ENCODE measurements around the gene YY1AP1.
"Not testable (repeated sequence)": the region's sequence is repeated elsewhere in the genome, so short reads cannot be mapped to it uniquely, and the experiment has no call there.

The YY1AP1 gene

DNA sequence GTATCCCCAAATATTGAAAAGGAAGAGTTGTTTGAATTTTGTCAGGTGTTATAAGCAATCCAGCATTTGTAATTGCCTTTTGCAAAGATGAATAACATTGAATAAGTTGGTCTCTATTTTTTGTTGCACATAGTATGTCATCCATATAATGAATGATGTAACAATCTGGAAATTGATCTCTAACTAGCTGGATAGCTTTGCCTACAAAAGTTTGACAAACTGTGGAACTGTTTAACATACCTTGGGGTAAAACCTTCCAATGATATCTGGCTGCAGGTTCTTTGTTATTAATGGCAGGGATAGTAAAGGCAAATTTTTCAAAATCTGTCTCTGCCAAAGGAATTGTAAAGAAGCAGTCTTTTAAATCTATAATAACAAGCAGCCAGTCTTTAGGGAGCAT lies 8.0 kb upstream of the YY1AP1 start:
- DNase-seq (ENCODE audit: low read depth in 2 of 3, low spot score in 1 of 3), result no peak

DNA sequence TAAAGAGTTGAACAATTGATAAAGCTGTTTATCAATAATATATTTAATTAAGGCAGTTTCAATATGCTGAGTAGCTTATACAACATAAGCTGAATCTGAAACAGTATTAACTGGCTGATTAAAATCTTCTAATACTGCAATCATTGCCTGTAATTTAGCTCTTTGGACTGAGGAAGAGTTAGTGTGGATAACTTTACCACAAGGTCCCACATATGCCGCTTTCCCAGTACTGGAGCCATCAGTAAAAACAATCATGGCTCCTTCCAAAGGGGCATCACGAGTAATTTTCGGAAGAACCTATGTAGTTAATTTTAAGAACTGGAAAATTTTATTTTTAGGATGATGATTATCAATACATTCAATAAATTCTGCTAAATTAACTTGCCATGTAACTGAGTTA lies 7.0 kb upstream of the YY1AP1 start:
- no peak for DNase-seq (ENCODE audit: low read depth in 2 of 3, low spot score in 1 of 3)

DNA sequence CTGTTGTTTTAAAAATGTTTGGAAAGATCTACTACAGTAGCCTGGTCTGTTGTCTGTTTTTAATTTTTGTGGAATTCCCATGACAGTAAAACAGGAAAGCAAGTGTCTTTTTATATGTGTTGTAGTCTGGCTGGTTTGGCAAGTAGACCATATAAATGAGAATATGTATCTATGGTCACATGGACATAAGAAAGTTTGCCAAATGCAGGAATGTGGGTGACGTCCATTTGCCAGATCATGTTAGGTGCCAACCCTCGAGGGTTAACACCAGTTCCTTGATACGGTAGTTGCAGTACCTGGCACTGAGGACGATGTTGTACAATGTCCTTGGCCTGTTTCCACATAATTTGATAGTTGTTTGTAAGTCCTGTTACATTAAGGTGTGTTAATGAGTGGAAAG lies 6.5 kb upstream of the YY1AP1 start:
- DNase-seq (ENCODE audit: low read depth in 2 of 3, low spot score in 1 of 3), result no peak

DNA sequence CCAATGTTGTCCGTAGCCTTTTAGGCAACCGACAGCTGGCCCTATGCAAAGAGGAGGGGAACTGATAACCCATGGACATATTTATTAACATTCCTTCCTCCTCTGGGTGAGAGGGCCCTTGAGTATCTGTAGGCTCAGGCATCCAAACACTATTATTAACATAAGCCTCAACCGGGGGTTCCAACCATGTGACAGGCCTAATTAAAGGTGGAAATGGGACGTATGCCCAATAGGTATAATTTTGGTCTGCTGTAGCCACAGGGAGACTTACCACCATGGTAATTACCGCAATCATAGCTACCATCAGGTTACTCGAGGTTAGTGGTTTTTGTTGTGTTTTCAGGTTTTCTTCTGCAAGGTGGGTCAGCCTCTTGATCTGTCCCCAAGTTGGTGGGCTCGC lies 5.6 kb upstream of the YY1AP1 start:
- no peak for DNase-seq (ENCODE audit: low read depth in 2 of 3, low spot score in 1 of 3)

DNA sequence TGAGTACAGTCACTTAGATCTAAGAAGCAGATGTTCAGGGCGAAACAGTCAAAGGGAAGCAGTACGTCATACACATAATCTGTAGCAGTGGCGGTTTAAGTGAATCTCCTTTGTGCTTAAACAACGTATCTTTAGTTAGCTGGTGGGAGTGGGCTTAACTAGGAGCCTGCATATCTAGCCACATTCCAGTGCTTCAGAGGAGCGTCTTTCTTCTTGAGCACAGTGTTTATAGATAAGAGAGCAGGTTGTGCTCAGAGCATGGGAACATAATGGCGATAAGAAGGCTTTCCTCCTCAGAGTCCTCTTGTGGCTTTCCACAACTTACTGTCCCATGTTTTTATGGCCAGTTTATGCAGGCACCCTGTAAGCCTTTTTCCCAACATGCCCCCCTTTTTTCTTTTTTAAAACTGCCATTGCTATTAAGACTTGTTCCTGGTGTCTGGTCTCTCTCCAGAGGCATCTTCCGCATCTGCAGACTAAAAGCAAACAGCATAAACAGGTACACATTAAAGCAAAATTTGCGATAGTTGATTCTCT lies 3.5 kb upstream of the YY1AP1 start:
- DNase-seq (ENCODE audit: low read depth in 2 of 3, low spot score in 1 of 3), result no peak

DNA sequence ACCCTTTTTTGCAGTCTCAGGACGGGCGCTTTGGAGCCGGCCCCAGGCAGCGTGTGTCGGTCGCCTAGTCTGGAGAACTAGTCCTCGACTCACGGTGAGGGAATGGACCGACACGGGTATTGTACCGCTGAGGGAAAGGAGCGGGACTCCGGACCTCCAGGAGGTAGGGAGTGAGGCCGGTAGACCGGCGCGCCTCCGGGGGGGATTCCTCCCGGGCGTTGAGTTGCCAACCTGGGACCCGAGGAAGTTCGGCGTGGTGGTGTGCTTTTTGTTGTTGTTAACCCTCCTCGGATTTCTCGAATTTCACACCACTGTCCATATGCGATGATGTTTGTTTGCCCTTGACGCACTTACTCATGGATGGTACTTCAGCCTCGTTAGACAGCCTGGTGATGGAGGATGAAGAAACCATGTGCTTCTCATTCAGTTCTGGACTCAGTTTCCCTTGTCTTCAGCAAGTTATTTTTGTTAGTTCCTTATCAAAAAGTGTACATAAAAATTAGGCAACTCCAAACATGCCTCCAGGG lies 570 bp upstream of the YY1AP1 start, which contains the start of gene DAP3:
Gene DAP3, plus strand, starts transcription at position 11 of the 527 bp plus-strand sequence. CDS start 20,689 bp downstream, outside the sequence.
- DNase-seq (ENCODE audit: low read depth in 2 of 3, low spot score in 1 of 3), result not testable (repeated sequence)

DNA sequence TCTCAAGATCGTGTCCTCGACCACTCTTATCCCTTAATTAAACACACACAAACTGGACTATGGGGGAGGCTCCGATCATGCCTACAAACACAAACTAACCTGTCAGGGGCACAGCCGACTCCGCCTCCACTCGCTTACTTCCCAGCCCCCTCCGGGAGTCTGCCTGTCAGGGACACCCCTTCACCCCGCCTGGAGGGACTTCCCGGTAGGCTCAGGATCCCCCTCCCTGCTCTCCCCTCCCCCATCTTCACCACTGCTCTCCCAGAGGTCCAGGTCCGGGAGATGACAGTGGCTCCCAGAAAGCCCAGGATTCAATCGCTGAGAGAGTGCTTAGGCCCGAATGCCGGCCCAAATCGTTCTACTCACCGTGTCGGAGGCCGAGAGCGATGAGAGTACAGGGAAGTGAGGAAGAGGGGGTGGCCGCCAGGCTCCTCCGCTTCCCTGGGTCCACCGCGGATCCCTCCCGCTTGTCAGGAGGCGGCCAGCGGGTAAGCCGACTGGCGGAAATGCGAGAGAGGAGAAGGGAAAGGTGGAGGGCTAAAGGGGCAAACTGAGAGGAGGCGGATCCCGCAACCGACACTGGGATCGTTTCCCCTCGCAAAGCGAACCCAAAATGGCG lies 760 bp downstream of the YY1AP1 start:
- DNase-seq (ENCODE audit: low read depth in 2 of 3, low spot score in 1 of 3), result not testable (repeated sequence)

DNA sequence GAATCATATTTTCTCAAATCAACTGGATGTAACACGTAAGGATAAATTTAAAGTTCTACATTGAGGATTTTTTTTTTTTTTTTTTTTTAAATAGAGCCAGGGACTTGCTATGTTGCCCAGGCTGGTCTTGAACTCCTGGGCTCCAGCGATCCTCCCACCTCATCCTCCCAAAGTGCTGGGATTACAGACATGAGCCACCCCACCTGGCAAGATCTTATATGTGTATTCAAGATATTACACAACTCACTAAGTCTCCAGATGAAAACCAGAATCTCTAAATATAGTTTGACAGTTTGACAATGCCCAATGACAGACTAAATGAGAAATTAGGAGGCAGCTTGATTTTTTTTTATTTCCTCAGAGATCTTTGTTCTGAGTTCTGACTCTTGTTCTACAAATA lies 6.8 kb downstream of the YY1AP1 start:
- DNase-seq (ENCODE audit: low read depth in 2 of 3, low spot score in 1 of 3), result no peak

DNA sequence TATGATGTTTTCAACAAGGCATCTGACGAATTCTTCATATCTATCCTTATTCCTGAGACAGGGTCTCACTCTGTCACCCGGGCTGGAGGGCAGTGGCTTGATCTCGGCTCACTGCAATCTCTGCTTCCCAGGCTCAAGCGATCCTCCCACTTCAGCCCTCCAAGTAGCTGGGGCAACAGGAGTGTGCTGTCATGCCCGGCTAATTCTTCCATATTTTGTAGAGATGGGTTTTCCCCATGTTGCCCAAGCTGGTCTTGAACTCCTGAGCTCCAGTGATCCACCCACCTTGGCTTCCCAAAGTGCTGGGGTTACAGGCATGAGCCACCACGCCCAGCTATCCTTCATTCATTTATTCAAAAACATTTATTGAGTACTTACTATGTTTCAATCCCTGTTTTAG lies 8.0 kb downstream of the YY1AP1 start:
- no peak for DNase-seq (ENCODE audit: low read depth in 2 of 3, low spot score in 1 of 3)

DNA sequence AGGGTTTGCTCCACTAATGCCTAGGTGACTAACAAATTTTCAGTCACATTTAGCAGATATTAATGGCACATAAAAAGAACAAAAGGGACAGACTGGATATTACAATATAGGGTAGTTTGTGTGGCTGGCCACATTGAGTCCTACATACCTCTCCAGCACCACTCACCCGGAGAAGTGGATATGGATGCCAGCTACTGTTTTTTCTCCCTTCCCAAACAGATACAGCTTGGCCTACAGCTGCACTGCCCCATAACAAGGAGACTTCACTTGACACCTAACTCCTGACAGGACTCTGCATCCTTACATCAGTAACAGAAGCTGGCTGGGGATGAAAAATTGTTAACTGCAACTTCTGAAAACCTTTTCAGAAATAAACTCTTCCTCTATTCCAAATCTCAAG lies 9.6 kb downstream of the YY1AP1 start:
- not testable (repeated sequence) for DNase-seq (ENCODE audit: low read depth in 2 of 3, low spot score in 1 of 3)

DNA sequence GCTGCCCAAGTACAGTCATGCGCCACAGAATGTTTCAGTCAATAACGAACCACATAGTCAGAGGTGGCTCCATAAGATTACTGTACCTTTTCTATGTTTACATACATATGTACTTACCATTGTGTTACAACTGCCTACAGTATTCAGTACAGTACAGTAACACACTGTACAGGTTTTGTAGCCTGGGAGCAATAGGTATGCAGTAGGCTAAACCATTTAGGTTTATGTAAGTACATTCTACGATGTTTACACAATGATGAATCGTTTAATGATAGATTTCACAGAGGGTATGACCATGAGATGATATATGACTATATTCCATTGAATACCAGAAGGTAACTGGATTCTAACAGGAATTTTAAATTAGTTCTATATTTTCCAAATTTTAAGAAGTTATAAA lies 10.5 kb downstream of the YY1AP1 start:
- DNase-seq (ENCODE audit: low read depth in 2 of 3, low spot score in 1 of 3), result no peak

DNA sequence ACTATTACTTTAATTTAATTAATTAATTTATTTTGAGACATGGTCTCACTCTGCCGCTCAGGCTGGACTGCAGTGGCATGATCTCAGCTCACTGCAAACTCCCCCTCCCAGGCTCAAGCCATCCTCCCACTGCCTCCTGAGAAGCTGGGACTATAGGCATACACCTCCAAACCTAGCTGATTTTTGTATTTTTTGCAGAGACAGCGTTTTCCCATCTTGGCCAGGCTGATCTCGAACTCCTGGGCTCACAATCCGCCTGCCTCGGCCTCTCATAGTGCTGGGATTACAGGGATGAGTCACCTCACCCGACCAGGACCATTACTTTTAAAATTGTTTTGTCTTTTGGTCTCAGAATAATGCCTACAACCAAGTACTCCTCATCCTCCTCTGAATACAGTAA lies 15.6 kb downstream of the YY1AP1 start:
- no peak for DNase-seq (ENCODE audit: low read depth in 2 of 3, low spot score in 1 of 3)

DNA sequence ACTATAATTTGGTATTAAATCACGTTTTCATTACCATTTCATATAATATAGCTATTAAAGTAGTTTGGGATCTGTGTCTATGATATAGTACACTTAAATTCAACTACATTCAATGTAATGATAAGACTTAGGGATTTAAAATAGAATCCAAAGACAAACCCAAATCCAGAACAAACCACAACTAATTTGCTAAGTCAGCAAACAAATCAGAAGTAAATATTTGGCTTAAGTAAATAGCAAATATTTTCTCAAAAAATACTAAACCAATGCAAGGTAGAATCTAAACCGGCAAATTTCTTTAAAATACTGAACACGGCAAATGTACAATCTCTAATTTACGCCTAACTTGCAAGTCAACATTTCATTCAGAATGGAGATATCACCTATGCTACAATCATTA lies 16.8 kb downstream of the YY1AP1 start:
- DNase-seq (ENCODE audit: low read depth in 2 of 3, low spot score in 1 of 3), result no peak

DNA sequence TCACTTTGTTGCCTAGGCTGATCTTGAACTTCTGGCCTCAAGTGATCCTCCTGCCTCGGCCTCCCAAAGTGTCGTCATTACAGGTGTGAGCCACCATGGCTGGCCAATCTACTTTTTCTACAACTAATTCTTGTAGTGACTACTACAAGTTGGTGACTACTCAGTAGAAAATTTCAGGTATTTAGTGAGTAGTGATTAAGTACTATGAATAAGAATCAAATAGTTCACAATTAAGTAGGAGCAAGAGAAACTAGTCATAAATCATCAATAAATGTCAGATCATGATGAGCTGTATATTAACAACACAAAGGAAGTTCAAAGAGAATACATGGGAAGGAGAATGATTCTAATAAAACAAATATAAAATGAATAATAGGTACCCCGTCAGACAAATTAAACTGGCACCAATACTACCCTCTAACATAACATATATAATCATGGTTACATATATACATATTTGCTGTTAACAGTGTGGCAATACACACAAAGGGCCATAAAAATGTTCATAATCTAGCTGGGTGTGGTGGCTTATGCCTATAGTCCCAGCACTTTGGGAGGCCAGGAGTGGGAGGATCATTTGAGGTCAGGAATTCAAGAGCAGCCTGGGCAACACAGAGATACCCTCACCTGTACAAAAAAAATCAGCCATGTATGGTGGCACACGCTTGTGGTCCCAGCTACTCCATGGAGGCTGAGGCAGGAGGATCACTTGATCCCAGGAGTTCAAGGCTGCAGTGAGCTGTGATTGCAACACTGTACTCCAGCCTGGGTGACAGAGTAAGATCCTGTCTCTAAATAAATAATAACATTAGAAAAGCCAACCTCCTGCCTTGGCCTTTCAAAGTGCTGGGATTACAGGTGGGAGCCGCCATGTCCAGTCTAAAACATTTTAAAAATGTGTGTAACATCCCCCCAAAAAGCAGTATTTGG lies 19.1 kb downstream of the YY1AP1 start:
- DNase-seq (ENCODE audit: low read depth in 2 of 3, low spot score in 1 of 3), result no peak

DNA sequence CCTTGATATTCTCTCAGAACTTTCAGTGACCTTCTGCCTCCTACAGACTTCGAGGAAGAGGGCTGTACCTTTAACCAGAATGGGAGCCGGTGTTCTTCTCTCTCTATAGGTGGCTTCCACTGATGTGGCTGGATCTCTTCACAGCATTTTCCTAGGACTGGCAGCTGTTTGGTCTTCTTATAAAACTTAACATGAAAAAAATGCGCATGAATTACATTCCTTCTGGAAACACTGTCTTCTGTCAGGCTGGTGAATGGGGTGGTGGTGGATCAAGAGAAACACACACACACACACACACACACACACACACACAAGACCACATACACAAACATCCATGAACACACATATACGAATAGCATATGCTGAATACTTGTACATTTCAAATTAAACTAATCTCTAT lies 27.3 kb downstream of the YY1AP1 start:
- DNase-seq (ENCODE audit: low read depth in 2 of 3, low spot score in 1 of 3), result not testable (repeated sequence)

DNA sequence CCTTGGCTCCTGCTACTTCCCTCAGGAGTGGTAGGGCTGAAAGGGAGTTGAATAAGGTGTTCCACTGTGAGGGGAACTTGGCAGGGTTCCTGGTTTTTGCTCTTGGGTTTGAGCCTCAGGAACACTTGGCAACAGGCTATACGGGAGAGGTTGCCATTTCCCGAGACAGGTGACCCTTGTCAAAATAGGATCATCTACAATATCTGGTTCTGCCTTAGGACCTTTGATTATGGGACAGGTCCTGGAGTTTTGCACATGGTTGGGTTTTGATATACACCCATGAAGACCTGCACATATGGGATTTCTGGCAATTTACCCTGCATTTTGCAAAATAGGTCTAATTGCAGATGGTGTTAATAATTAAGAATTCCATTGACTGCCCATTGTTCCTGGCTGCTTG lies 31.1 kb downstream of the YY1AP1 start:
- DNase-seq (ENCODE audit: low read depth in 2 of 3, low spot score in 1 of 3), result no peak

DNA sequence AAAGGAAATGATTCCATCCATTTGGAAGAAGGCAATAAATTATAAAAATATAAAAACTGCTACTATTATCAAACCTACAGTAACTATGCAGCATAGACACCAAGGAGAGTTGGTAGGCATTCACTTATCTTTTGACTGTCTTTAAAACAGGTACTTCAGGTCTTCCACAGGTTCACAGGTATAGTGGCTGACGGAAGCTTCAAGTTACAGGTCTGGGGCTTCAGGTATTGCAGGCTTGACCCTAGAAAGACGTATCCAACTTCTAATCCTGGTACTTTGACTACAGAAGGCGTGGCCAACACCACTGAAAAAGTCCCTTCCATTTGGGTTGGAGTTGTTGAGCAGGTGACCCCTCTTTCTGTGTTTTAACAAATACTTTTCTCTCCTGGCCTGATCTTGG lies 35.6 kb downstream of the YY1AP1 start:
- no peak for DNase-seq (ENCODE audit: low read depth in 2 of 3, low spot score in 1 of 3)

DNA sequence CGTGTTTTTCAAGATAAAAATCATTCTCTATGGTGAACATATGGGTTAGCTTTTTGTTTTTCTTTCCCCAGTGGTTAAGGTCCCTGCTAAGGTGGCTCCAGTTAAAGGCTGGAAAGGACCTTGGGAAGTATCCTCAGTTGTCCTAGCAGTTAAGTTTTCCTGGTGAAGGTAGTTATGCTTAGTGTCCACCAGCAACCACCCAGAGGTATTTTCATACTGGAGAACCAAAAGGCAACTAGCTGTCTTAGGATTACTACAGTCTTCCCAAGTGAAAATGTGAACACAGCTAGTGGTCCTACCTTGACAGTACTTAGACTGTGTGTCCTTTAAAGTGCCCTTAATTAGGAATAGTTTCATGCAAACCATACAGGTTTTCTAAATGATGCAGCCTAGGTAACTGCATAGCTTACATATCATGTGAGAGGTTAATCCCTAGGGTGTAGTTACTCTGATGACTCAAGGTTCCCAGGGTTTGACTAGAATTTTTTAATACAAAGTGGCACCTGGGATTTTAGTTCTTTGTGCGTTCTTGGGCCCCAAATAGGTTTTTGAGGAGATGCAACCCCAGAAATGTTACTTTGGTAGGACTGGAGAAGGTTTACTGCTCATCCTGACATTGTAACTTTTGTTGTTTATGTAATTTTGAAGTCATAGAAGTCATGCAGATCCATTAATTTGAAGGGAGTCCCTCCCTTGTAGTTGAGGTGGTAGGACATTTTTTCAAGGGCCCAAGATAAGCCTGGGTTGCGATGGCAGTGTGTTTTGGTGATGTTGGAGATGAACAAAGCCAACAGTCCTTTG lies 36.5 kb downstream of the YY1AP1 start:
- DNase-seq (ENCODE audit: low read depth in 2 of 3, low spot score in 1 of 3), result no peak

DNA sequence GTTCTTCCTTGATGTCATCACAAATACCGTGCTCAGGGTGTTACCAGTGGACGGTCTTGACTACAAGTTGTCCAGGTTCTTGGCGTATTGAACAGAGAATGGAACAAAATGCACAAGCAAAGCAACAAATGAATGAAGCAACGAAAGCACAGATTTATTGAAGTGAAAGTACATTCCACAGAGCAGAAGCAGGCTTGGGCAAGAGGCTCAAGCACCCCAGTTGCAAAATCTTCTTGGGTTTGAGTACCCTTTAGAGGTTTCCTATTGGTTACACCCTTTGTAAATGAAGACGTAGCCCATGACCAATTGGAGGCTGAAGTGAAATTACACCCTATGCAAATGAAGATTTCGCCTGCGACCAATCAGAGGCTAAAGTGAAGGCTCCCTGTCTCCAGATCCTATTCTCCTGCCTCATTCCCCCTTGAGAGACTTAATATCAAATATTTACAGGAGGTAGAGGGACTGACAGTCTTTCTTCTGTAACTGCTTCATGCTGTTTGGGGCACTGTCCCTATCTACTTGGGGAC lies 38.3 kb downstream of the YY1AP1 start:
- DNase-seq (ENCODE audit: low read depth in 2 of 3, low spot score in 1 of 3), result no peak

DNA sequence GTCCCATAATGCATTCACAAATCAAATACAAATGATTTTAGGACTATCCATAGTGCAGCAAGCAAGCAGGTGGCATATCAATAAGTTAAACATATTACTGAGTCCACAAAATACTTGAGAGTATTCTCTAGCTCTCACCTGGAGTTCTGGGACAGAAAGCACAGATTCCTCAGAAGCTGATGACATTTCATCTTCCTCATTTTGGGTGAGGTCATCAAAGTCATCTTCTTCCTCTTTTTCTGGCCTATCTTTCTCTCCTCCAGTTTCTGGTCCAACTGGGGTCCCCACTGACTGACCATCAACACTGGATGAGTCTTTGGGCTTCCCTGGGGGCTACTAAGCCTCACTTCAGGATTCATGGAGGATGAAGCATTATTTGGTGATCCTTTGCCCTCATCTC lies 38.9 kb downstream of the YY1AP1 start:
- no peak for DNase-seq (ENCODE audit: low read depth in 2 of 3, low spot score in 1 of 3)
